CD4-positive, alpha-beta T cell treated with Interleukin-4 for 4 hours (primary cell): ENCODE results near the gene CPNE8.
"Not testable (repeated sequence)": the region's sequence is repeated elsewhere in the genome, so short reads cannot be mapped to it uniquely, and the experiment has no call there.

Source experiments
- DNase-seq: peaks from one replicate; pipeline ENCODE4 v3.0.0-alpha.2; 2020

Gene CPNE8

GRCh38 chr12:38823314-38823713, 82.1 kb downstream of the CPNE8 start:
- no peak for DNase-seq

GRCh38 chr12:38817942-38818341, 87.4 kb downstream of the CPNE8 start:
- DNase-seq, result no peak

- no peak for DNase-seq
These were observed 91.5 kb downstream of the CPNE8 start for GRCh38 chr12:38813923-38814322.

- no peak for DNase-seq
These were observed 93.5 kb downstream of the CPNE8 start for GRCh38 chr12:38811814-38812356.

- DNase-seq, result no peak
These were observed 95.6 kb downstream of the CPNE8 start for GRCh38 chr12:38809832-38810231.

GRCh38 chr12:38788106-38788505, 117.3 kb downstream of the CPNE8 start:
- DNase-seq, result no peak

GRCh38 chr12:38785381-38785780, 120.0 kb downstream of the CPNE8 start:
- DNase-seq, result no peak

- DNase-seq, result no peak
These were observed 122.1 kb downstream of the CPNE8 start for GRCh38 chr12:38783304-38783703.

GRCh38 chr12:38782359-38782758, 123.0 kb downstream of the CPNE8 start:
- DNase-seq, result no peak

- DNase-seq, result no peak
These were observed 128.7 kb downstream of the CPNE8 start for GRCh38 chr12:38776647-38777046.

GRCh38 chr12:38775457-38775856, 129.9 kb downstream of the CPNE8 start:
- no peak for DNase-seq

GRCh38 chr12:38772437-38772836, 133.0 kb downstream of the CPNE8 start:
- DNase-seq, result no peak

- peak; percentile 25 for DNase-seq
These were observed 133.5 kb downstream of the CPNE8 start for GRCh38 chr12:38771871-38772270.

GRCh38 chr12:38761636-38762342, 143.6 kb downstream of the CPNE8 start:
- no peak for DNase-seq

GRCh38 chr12:38761111-38761510, 144.3 kb downstream of the CPNE8 start:
- no peak for DNase-seq

GRCh38 chr12:38759621-38760020, 145.8 kb downstream of the CPNE8 start:
- DNase-seq, result no peak

GRCh38 chr12:38746744-38747143, 158.6 kb downstream of the CPNE8 start:
- no peak for DNase-seq

GRCh38 chr12:38745601-38746000, 159.8 kb downstream of the CPNE8 start:
- no peak for DNase-seq

GRCh38 chr12:38744041-38744440, 161.3 kb downstream of the CPNE8 start:
- no peak for DNase-seq

- not testable (repeated sequence) for DNase-seq
These were observed 162.9 kb downstream of the CPNE8 start for GRCh38 chr12:38742496-38742895.

GRCh38 chr12:38736821-38737220, 168.6 kb downstream of the CPNE8 start:
- DNase-seq, result no peak

- DNase-seq, result no peak
These were observed 172.6 kb downstream of the CPNE8 start for GRCh38 chr12:38732761-38733160.

- DNase-seq, result no peak
These were observed 176.5 kb downstream of the CPNE8 start for GRCh38 chr12:38728894-38729293.

GRCh38 chr12:38721611-38722252, 183.7 kb downstream of the CPNE8 start:
- DNase-seq, result no peak
